ENCODE results near the gene MAD1L1.

Gene MAD1L1

GRCh38 chr7:1949681-1950055 is 283.1 kb downstream of the MAD1L1 start:
- DNase-seq (ENCODE audit: low read depth, low spot score) = no peak
- no peak for TF ChIP-seq CTCF (IDR thresholded peaks at IDR 0.05; ENCODE audit: low read depth, low read length)
- in situ Hi-C loops (cut with HindIII; ENCODE audit: low sequenced_read_pairs) = no loop called here
- no peak overlapping the region for H3K4me3 ChIP-seq (ENCODE audit: low read depth, low read length)

GRCh38 chr7:1948887-1949680 is 283.7 kb downstream of the MAD1L1 start:
- no peak overlapping the region for H3K4me3 ChIP-seq (ENCODE audit: low read depth, low read length)
- DNase-seq (ENCODE audit: low read depth, low spot score) = no peak
- TF ChIP-seq CTCF (IDR thresholded peaks at IDR 0.05; ENCODE audit: low read depth, low read length) = no peak
- in situ Hi-C loops (cut with HindIII; ENCODE audit: low sequenced_read_pairs) = no loop called here

GRCh38 chr7:1948301-1948796 is 284.4 kb downstream of the MAD1L1 start:
- no peak overlapping the region for H3K4me3 ChIP-seq (ENCODE audit: low read depth, low read length)
- in situ Hi-C loops (cut with HindIII; ENCODE audit: low sequenced_read_pairs) = no loop called here
- no peak for TF ChIP-seq CTCF (IDR thresholded peaks at IDR 0.05; ENCODE audit: low read depth, low read length)
- no peak for DNase-seq (ENCODE audit: low read depth, low spot score)

- in situ Hi-C loops (cut with HindIII; ENCODE audit: low sequenced_read_pairs) = no loop called here
- no peak overlapping the region for H3K4me3 ChIP-seq (ENCODE audit: low read depth, low read length)
- no peak for TF ChIP-seq CTCF (IDR thresholded peaks at IDR 0.05; ENCODE audit: low read depth, low read length)
- DNase-seq (ENCODE audit: low read depth, low spot score) = no peak
These were observed 285.0 kb downstream of the MAD1L1 start for GRCh38 chr7:1947586-1948217.

- in situ Hi-C loops (cut with HindIII; ENCODE audit: low sequenced_read_pairs) = no loop called here
- TF ChIP-seq CTCF (IDR thresholded peaks at IDR 0.05; ENCODE audit: low read depth, low read length) = no peak
These were observed 285.8 kb downstream of the MAD1L1 start for GRCh38 chr7:1946773-1947450.

GRCh38 chr7:1946025-1946772 is 286.5 kb downstream of the MAD1L1 start:
- TF ChIP-seq CTCF (IDR thresholded peaks at IDR 0.05; ENCODE audit: low read depth, low read length) = no peak
- DNase-seq (ENCODE audit: low read depth, low spot score) = no peak
- in situ Hi-C loops (cut with HindIII; ENCODE audit: low sequenced_read_pairs) = no loop called here
- H3K4me3 ChIP-seq (ENCODE audit: low read depth, low read length) = no peak overlapping the region

More at GRCh38 chr7:1946773-1947450, 285.8 kb downstream of the MAD1L1 start:
- no peak overlapping the region for H3K4me3 ChIP-seq (ENCODE audit: low read depth, low read length)
- DNase-seq (ENCODE audit: low read depth, low spot score) = no peak
